Dendritic cell treated with granulocyte-macrophage colony-stimulating factor and Interleukin-4, amounts not matched to agents 40 ng/mL and 50 ng/mL, for 4 days (primary cell): ENCODE measurements around the gene CEP250.

Source experiments
- H3K27ac Mint-ChIP-seq: one replicate; pipeline ENCODE4 v1.8.0; 2022; ENCODE audit warnings: mild to moderate bottlenecking, mixed read lengths
- H3K27me3 Mint-ChIP-seq: one replicate; pipeline ENCODE4 v1.8.0; 2022; ENCODE audit warnings: mild to moderate bottlenecking, mixed read lengths
- H3K36me3 Mint-ChIP-seq: one replicate; pipeline ENCODE4 v1.8.0; 2022; ENCODE audit warnings: low read depth, mixed read lengths
- H3K4me1 Mint-ChIP-seq: one replicate; pipeline ENCODE4 v1.8.0; 2022; ENCODE audit warnings: low read depth, mixed read lengths
- H3K4me3 Mint-ChIP-seq: one replicate; pipeline ENCODE4 v1.8.0; 2022; ENCODE audit warnings: mild to moderate bottlenecking, moderate library complexity, mixed read lengths
- H3K9me3 Mint-ChIP-seq: one replicate; pipeline ENCODE4 v1.8.0; 2022; ENCODE audit warnings: mixed read lengths
- intact Hi-C: fragments of 100-400 bp; cut with micrococcal nuclease; formaldehyde crosslinking; loops from one replicate; pipeline ENCODE4 v1.15.0; 2022

Gene CEP250

DNA sequence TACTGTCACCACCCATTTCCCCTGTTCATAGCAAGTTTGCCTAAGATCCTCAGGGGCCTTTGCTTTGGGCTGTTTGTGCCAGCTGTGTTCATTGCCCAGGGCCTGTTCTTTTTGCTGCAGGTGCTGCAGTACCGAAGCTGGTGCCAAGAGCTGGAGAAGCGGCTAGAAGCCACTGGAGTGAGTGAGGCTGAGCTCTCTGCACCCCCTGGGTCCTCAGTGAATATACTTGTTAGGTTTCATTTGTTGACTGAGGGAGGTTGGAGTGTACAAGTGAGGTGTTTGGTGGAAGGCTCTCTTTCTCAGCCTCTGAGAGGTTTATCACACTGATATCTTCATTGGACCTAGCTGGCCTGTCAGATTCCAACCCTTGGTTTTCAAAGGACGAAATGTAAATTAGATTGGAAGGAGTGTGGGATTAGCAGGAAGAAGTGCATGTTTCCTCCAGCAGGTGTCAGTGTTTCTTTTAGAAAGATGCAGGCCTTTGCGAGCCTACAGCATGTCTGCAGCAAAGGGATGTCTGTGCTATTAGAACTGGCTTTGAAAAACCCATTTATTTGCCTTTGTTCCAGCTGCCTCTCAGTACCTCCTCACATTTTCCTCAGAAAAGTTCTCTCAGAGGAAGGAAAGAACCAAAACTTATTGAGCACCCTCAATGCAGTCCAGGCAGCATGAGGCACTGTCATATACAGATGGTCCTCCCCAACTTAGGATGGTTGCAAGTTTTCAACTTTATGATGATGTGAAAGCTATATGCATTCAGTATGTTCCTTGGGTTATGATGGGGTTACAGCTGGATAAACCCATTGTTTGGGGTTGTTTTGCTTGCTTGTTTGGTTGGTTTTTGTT lies 8.3 kb downstream of the CEP250 start:
- Mint-ChIP-seq H3K4me3 (no peak overlapping the region), H3K9me3 (no peaks in the 10 kb centered on the region), H3K4me1 (no peaks in the 10 kb centered on the region), H3K36me3 (peaks cover 56% of the 10 kb centered on the region), H3K27ac (no peak overlapping the region), H3K27me3 (no peaks in the 10 kb centered on the region)
- intact Hi-C loops = loop anchor here (5.0 kb wide), 1 partner anchor 59 kb away; no protein-coding TSS in a partner anchor

DNA sequence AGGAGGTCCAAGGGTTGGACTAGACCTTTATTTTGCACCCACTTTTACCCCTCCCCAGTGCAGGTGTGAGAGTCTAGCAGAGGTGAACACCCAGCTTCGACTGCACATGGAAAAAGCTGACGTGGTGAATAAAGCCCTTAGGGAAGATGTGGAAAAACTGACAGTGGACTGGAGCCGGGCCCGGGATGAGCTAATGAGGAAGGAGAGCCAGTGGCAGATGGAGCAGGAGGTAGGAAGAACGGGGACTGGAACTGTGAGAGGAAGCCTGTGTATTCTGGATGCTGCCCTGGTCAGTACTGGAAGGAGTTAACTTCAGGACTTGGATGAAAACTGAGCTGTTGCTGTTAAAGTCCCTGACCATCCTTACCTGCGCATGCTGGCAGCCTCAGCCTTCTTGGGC lies 10.6 kb downstream of the CEP250 start:
- no peak overlapping the region for H3K4me3 Mint-ChIP-seq
- H3K36me3 Mint-ChIP-seq = peaks cover 65% of the 10 kb centered on the region
- no peaks in the 10 kb centered on the region for H3K27me3 Mint-ChIP-seq
- no peaks in the 10 kb centered on the region for H3K9me3 Mint-ChIP-seq
- no peaks in the 10 kb centered on the region for H3K4me1 Mint-ChIP-seq
- H3K27ac Mint-ChIP-seq = no peak overlapping the region
- intact Hi-C loops = no loop called here

DNA sequence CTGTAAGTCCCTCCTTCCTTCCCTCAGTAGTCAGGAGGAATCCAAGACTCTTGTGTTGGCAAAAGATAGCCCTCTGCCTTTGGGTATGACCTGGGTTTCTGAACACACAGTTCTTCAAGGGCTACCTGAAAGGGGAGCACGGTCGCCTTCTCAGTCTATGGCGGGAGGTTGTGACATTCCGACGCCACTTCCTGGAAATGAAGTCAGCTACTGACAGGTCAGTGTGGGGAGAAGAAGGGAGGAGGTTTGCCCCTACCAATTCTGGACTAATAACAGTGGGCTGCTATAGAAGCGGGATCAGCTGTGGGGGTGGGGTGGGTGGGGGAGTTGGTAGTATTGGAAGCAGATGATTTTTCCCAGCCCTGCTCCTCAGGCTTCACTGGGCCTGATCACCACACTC lies 11.5 kb downstream of the CEP250 start:
- Mint-ChIP-seq H3K27ac (no peak overlapping the region), H3K36me3 (peaks cover 63% of the 10 kb centered on the region), H3K27me3 (no peaks in the 10 kb centered on the region), H3K4me3 (no peak overlapping the region), H3K9me3 (no peaks in the 10 kb centered on the region), H3K4me1 (peaks cover under 1% of the 10 kb centered on the region)
- intact Hi-C loops = no loop called here

DNA sequence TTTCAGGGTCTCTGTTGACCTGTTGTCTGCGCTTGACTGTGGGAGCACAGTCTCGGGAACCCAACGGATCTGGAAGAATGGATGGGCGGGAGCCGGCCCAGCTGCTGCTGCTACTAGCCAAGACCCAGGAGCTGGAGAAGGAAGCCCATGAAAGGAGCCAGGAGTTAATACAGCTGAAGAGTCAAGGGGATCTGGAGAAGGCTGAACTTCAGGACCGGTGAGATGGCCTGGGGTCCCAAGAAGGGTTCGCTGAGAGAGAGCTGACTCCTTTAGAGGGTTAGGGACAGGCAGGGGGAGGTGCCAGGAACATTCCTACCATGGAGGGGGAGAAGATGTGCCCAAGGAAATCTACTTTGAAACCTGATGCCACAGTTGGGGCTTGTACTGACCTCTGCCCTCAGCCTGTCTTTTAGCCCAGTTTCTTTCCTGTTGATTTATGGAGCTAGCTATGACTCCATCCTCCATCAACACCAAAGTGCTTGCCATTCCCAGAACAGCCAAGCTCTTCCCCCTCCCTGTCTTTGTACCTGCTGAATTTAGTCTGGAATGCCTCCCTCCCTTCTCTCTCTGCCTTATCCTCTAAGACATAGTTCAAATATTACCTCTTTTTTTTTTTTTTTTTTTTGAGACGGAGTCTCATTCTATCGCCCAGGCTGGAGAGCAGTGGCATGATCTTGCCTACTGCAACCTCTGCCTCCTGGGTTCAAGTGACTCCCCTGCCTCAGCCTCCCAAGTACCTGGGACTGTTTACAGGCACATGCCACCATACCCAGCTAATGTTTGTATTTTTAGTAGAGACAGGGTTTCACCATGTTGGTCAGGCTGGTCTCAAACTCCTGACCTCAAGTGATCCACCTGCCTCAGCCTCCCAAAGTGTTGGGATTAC lies 12.2 kb downstream of the CEP250 start:
- intact Hi-C loops = no loop called here
- Mint-ChIP-seq H3K4me3 (no peak overlapping the region), H3K27me3 (no peaks in the 10 kb centered on the region), H3K27ac (no peak overlapping the region), H3K9me3 (no peaks in the 10 kb centered on the region), H3K36me3 (peaks cover 56% of the 10 kb centered on the region), H3K4me1 (peaks cover 8% of the 10 kb centered on the region)

DNA sequence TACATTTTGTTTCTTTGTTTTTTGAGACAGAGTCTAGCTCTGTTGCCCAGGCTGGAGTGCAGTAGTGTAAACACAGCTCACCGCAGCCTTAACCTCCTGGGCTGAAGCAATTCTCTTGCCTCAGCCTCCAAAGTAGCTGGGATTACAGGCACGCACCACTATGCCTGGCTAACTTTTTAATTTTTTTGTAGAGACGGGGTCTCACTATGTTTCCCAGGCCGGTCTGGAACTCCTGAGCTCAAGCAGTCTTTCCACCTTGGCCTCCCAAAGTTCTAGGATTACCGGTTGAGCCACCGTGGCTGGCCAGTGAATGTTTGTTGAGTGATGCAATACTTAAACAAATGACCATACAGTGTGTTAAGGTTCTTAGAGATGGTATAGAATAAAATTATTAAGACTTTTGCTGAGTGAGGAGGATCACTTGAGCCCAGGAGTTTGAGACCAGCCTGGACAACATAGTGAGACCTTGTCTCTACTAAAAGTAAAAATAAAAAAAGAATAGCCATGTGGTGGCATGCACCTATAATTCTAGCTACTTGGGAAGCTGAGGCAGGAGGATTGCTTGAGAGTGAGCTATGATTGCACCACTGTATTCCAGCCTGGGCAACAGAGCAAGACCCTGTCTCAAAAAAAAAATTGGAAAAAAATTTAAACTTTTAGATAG lies 13.4 kb downstream of the CEP250 start:
- Mint-ChIP-seq H3K27me3 (no peaks in the 10 kb centered on the region), H3K4me3 (no peak overlapping the region), H3K9me3 (no peaks in the 10 kb centered on the region), H3K36me3 (peaks cover 55% of the 10 kb centered on the region), H3K4me1 (peaks cover 8% of the 10 kb centered on the region), H3K27ac (no peak overlapping the region)
- intact Hi-C loops = no loop called here

DNA sequence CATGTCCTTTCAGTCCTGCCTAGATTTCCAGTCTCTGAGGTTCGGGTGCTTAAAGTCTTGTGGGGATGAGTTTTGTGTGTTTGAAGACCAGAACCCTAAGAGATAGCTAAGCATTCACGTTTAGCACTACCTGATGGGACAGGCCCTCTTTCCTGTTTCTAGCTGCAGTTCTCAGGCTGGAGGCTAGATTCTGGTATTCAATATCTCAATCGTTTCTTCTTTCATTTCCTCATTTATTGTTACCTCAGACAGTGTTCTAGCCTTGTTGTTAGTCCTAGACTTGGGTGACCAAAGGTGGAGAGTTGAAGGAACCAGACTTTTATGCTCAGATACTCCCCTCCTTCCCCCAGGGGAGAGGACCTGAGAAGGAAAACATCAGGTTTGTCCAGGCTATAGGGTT lies 16.8 kb downstream of the CEP250 start:
- peaks cover 29% of the 10 kb centered on the region for H3K36me3 Mint-ChIP-seq
- no peaks in the 10 kb centered on the region for H3K9me3 Mint-ChIP-seq
- peaks cover 8% of the 10 kb centered on the region for H3K4me1 Mint-ChIP-seq
- H3K27me3 Mint-ChIP-seq = no peaks in the 10 kb centered on the region
- intact Hi-C loops = no loop called here
- no peak overlapping the region for H3K4me3 Mint-ChIP-seq
- H3K27ac Mint-ChIP-seq = no peak overlapping the region

DNA sequence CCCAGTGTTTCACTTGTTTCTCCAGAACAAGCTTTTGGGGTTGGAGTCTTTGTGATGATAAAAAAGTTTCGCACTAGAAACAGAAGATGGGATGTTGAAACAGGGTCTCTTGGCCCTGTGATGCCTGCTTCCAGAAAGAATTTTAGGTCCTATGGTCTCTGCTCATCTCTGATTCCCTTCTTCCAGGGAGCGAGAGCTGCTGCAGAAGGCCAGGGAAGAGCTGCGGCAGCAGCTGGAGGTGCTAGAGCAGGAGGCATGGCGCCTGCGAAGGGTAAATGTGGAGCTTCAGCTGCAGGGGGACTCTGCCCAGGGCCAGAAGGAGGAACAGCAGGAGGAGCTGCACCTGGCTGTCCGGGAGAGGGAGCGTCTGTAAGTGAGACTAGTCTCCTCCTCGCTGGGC lies 18.3 kb downstream of the CEP250 start:
- Mint-ChIP-seq H3K9me3 (no peaks in the 10 kb centered on the region), H3K36me3 (peaks cover 16% of the 10 kb centered on the region), H3K4me3 (no peak overlapping the region), H3K27me3 (no peaks in the 10 kb centered on the region), H3K27ac (no peak overlapping the region), H3K4me1 (peaks cover 8% of the 10 kb centered on the region)
- intact Hi-C loops = no loop called here

DNA sequence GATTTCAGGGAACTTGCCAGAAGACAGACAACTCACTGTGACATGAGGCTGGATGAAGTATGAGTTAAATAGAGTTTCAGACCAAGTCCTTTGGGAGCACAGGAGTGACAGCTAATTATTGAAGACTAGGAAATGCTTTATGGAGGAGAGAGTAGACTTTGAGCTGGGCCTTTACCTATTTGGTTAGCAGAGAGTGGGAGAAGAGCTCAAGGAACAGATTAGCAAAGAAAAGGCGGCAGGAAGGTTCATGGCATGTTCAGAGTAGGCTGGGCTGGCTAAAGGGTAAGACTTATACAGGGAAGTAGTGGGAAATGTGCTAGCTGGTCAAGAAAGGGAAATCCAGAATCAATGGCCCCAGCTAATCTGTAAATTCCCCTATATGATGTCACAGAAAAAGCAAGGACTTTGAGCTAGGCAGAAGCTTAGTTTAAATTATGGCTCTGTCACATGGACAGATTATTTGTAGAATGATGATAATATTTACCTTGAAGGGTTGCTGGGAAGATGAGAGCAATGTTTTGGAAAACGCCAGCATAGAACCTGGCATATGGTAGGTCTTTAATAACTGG lies 19.0 kb downstream of the CEP250 start:
- Mint-ChIP-seq H3K4me3 (no peak overlapping the region), H3K36me3 (peaks cover 12% of the 10 kb centered on the region), H3K27me3 (no peaks in the 10 kb centered on the region), H3K9me3 (no peaks in the 10 kb centered on the region), H3K4me1 (peaks cover 8% of the 10 kb centered on the region), H3K27ac (no peak overlapping the region)
- intact Hi-C loops = no loop called here

DNA sequence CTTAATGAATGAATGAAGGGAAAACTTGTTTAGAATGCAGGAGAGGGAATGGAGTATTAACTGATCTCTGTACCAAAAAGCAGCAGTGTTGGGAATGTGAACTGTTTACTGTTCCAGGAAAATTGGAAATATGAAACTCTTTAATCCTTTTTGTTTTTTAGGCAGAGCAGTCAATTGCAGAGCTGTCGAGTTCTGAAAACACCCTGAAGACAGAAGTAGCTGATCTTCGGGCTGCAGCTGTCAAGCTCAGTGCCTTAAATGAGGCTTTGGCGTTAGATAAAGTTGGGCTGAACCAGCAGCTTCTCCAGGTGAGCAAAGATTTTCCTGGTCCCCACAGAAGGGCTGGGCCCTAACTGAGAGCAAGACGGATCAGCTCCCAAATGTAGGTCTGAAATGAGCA lies 20.9 kb downstream of the CEP250 start:
- no peaks in the 10 kb centered on the region for H3K9me3 Mint-ChIP-seq
- no peak overlapping the region for H3K27ac Mint-ChIP-seq
- no peaks in the 10 kb centered on the region for H3K27me3 Mint-ChIP-seq
- intact Hi-C loops = no loop called here
- no peak overlapping the region for H3K4me3 Mint-ChIP-seq
- H3K4me1 Mint-ChIP-seq = peaks cover 8% of the 10 kb centered on the region
- no peaks in the 10 kb centered on the region for H3K36me3 Mint-ChIP-seq

DNA sequence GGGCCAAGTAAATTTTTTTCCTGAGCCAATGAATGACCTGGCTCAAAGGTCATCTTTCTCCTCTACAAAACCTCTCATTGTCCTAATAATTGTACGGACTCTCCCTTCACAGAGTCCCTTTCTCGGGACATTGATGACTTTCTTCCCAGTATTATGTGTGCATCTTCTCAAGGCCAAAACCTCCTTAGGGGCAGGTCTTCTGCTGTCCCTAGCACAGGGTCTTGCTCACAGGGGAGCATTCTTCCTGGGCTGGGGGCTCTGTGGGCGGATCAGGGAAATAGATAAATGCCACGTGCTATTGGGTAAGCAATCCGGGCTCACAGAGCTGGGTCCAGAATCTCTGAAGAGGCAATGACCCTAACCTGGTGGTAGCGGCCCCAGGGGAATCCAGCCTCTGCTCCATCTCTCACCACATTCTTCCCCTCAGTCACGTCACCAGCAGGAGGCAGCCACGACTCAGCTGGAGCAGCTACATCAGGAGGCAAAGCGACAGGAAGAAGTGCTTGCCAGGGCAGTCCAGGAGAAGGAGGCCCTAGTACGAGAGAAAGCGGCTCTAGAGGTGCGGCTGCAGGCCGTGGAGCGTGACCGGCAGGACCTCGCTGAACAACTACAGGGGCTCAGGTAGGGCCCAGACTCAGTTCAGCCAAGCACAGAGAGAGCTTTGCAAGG lies 23.5 kb downstream of the CEP250 start:
- no peaks in the 10 kb centered on the region for H3K4me1 Mint-ChIP-seq
- no peaks in the 10 kb centered on the region for H3K27me3 Mint-ChIP-seq
- H3K36me3 Mint-ChIP-seq = peaks cover 7% of the 10 kb centered on the region
- H3K9me3 Mint-ChIP-seq = no peaks in the 10 kb centered on the region
- H3K27ac Mint-ChIP-seq = no peak overlapping the region
- no peak overlapping the region for H3K4me3 Mint-ChIP-seq
- intact Hi-C loops = no loop called here

DNA sequence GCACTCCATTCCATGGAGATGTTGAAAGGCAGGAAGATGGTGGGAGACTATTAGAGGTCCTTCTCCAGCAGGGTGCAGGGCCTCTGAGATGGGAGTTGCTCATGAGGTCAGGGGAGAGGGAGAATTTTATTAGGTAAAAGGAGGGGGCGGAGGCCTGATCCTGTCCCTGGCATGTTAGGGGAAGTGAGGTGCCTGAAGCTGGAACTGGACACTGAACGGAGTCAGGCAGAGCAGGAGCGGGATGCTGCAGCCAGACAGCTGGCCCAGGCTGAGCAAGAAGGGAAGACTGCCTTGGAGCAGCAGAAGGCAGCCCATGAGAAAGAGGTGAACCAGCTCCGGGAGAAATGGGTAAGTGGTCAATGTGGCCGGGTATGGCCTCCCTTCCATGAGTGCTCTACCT lies 24.4 kb downstream of the CEP250 start:
- no peaks in the 10 kb centered on the region for H3K4me1 Mint-ChIP-seq
- no peaks in the 10 kb centered on the region for H3K27me3 Mint-ChIP-seq
- H3K36me3 Mint-ChIP-seq = peaks cover 16% of the 10 kb centered on the region
- H3K9me3 Mint-ChIP-seq = no peaks in the 10 kb centered on the region
- no peak overlapping the region for H3K27ac Mint-ChIP-seq
- H3K4me3 Mint-ChIP-seq = no peak overlapping the region
- intact Hi-C loops = no loop called here

DNA sequence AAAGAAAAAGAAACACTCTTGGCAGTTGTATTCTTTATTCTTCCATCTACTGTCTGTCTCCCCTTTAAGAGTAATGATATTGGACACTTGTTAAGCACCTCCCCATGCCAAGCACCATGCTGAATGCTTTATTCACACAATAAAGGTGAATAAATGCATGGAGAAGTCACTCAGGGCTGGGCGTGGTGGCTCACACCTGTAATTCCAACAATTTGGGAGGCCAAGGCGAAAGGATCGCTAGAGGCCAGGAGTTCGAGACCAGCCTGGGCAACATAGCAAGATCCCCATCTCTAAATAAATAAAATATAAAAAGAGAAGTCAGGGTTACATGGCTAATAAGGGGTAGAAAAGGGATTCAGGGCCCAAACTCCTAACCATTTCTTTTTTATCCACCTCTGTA lies 32.1 kb downstream of the CEP250 start:
- H3K27ac Mint-ChIP-seq = no peak overlapping the region
- no peaks in the 10 kb centered on the region for H3K27me3 Mint-ChIP-seq
- no peak overlapping the region for H3K4me3 Mint-ChIP-seq
- peaks cover 31% of the 10 kb centered on the region for H3K4me1 Mint-ChIP-seq
- intact Hi-C loops = no loop called here
- H3K9me3 Mint-ChIP-seq = no peaks in the 10 kb centered on the region
- peaks cover 49% of the 10 kb centered on the region for H3K36me3 Mint-ChIP-seq

DNA sequence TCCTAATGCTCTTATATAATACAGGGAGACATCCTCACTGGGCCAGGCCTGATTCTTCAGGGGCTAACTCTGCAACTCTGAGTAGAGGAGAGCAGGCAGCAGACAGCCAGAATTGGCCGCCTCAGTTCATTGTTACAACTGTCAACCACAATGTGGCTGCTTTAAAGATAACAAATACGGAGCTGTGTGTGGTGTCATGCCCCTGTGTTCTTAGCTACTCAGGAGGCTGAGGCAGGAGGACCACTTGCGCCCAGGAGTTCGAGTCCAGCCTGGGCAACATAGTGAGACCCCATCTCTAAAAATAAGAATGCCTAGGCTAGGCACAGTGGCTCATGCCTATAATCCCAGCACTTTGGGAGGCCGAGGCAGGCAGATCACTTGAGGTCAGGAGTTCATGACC lies 34.3 kb downstream of the CEP250 start:
- Mint-ChIP-seq H3K4me1 (peaks cover 42% of the 10 kb centered on the region), H3K4me3 (peak overlapping the region; percentile 55), H3K9me3 (no peaks in the 10 kb centered on the region), H3K36me3 (peaks cover 57% of the 10 kb centered on the region), H3K27ac (peak overlapping the region; percentile 90), H3K27me3 (no peaks in the 10 kb centered on the region)
- intact Hi-C loops = no loop called here
